Activated T-helper 1 cell treated with anti-CD3 and anti-CD28 coated beads, Interleukin-2, amount 50 U/mL, for 16 hours (primary cell): ENCODE measurements around the gene PIGU.

Experiments used
- DNase-seq, 2 donors: peaks; one replicate each; pipeline ENCODE4 v3.0.0-alpha.2; 2020; ENCODE audit warnings: low read depth in 1 of 2, low spot score in 1 of 2

PIGU gene

DNA sequence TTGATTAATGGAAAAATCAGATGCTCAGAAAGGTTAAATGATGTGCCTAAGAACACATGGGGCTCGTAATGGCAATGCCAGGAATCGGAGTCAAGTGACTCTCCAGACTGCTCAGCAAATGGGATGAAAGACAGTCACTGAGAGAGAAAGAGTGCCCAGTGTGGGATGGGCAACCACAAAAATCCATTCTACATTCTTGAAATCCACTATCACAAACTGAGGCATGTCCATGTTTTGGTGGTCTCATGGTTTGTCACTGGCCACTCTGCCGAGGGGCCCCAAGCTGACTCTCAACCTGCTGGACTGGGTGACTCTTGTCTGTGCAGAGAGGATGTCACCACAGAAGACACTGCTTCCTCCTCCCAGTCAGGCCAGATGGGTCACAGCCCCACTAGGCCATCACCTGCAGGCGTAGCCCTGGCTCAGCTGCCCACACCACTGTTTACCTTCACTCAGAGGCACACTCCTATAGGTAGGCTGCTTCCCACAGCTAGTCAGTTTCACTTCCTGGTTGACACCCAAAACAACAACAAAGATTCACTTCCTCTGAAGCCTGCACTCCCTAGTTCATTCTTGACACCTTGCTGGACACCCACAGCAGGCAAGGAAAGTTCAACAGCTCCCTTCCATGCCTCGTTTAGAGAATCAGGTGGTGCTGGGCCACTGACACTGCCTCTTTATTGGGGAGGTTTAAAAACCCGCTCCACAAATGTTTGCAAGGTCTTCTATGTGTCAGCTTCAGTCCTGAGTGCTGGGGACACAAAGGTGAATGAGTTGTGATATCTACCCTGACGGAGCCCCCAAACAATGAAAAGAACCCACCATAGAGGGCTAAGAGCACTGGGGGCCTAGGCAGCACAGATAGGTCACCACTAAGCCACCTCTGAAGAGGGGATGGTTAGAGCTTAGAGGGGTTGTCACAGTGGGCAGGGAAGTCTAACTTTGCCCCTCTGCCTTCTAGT, 96.6 kb downstream of the PIGU start:
- DNase-seq = no peak

DNA sequence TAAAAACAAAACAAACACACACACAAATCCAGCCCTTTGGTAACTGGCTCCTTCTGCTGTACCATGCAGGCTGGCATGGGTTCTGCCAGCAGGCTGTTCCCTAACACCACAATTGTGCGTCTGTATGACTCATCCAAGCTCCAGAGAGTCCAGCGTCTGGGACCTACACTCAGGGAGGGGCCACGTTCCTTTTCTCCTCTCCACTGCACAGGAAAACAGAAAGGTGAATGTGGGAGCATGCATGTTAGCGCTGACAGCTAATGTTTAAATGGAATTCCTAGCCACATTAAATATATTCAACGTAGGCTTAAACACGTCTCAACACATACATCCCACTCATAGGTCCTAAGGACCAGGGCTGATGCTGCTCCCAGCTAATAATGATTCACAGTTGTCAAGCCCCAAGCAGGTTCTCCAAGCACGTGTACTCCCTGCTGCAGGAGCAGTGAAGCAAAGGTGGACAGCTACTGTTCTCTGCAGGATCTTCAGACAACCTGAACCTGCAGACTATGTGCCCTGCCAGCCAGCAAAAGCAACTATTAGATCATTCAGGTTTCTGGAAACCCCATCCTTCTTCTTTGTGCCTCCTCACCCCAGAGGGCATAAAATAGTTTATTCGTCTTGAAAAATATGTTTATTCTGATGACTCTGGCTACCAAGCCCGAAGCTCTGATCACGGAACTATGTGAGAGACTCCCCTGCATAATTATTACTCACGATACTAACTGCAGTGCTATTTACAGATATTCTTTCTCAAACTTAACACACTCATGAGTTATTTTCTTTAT, 97.5 kb downstream of the PIGU start:
- DNase-seq = no peak

DNA sequence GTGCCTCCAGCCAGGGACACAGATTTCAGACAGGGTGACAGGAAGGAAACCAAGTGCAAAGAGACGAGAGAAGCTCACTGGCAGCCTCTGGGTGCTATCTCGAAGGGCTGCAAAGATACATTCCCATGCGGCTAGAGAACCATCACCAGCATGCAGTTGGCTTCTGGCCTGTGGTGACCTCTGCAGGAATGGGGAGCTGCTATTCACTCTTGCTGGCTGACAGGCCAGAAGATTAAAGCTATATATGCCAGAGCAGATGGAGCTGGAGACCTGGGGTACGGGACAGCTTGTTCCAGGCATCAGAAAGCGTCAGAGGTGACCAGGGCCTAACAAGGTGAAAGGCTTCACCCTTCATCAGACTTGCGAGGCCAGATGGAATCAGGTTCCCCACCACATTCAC, 98.4 kb downstream of the PIGU start:
- no peak for DNase-seq

DNA sequence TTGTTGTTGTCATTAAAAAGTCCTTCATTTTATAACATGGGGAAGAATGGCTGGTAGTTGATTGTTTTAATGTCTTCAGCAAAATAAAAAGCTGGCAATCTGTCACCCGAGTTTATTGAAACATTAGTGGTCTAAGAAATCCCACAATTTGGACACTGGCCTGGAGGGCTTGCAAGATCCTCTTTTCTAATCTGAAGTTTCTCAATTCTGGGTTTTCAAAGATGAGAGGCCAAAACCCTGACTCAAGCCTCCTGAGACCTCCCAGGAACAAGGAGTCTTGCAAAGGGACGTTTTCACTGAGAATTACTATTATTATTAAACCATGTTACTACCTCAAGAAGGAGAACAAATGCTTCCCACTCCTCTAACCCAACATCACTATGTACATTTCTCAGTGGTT, 98.9 kb downstream of the PIGU start:
- DNase-seq = no peak

DNA sequence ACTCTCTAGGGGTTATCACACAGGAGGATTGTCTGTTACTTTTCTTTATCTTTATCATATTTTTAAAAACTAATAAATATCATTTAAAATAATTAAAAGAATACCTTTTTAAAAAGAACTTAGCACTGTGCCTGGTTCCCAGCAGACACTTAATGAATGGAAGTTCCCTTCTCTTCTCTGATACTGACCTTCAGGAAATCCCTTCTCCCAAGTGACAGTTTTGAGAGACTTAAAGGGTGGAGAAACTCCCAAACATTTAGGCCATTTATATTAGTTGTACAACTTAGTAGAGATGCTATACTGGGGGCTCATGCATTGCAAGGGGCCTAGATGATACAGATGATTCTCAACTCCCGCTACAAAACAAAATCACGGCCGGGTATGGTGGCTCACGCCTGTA, 99.8 kb downstream of the PIGU start:
- DNase-seq = no peak

DNA sequence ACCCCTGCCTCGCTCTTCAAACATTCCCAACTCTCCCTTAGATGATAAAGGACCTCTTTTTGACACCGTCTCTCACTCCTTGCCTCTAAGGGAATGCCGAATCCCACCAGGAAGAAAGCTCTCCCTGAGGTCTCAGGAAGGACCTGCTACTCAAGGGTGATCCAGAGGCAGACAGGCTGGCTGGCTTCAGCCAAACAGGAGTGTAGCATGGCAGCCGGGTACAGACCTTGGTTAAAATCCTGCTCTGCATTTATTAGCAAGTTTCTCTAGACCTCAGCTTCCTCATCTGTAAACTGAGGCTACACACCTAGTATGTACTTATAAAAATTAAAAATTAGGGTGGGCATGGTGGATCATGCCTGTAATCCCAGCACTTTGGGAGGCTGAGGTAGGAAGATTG, 101.1 kb downstream of the PIGU start:
- no peak for DNase-seq

DNA sequence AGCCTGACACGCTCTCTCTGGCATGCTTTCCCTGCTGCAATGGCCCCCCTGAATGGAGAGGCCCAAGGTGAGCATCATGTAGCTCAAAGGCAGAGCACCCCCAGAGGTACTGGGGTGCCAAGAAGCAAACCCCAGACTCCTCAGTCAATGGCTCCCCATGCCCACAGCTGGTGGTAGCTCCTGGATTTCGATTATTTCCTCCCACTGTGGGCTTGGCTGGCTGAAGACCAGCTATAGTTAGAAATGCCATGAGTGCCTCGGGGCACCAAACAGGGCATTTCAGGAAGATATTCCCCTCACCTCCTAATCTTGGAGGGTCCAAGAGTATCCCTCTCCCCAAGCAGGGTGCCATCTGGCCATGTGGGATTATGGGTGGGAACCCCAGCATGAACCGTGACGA, 101.6 kb downstream of the PIGU start:
- DNase-seq = no peak

DNA sequence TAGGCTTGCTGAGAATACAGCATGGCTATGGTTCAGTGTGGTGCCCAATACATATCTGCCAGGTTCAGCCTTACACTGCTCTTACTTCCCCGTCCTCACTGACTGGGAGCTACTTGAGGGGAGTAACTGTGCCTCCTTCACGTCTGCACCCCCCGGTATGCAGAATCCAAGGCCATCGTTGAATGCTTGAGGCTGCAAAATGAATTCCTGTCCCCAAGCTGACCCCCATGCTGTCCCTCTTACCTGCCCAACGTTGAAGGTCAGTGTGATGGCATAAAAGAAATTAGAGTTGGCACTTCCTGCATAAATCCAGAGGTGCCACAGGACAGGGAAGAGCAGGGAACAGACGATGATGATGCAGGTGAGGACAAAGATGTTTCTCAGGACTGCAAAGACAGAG, 102.0 kb downstream of the PIGU start:
- DNase-seq = no peak

DNA sequence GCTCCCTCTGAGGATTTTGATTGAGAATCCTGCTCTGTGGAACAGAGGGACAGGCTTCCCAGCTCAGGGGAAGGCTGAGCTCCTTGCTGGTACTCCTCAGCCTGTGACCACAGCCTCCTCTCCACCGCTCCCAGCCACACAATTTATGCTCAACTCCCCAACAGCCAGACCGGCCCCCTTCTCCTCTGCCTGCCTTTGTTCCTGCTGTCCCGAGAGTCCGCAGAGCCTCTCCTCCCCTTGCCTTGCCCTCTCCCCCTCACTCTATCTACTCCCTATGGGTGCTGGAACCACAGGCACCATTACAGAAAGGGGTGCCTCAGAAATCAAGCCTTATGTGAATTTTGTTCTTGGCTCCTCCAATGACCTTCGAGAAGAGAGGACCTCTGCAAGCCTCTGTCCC, 102.5 kb downstream of the PIGU start:
- no peak for DNase-seq

DNA sequence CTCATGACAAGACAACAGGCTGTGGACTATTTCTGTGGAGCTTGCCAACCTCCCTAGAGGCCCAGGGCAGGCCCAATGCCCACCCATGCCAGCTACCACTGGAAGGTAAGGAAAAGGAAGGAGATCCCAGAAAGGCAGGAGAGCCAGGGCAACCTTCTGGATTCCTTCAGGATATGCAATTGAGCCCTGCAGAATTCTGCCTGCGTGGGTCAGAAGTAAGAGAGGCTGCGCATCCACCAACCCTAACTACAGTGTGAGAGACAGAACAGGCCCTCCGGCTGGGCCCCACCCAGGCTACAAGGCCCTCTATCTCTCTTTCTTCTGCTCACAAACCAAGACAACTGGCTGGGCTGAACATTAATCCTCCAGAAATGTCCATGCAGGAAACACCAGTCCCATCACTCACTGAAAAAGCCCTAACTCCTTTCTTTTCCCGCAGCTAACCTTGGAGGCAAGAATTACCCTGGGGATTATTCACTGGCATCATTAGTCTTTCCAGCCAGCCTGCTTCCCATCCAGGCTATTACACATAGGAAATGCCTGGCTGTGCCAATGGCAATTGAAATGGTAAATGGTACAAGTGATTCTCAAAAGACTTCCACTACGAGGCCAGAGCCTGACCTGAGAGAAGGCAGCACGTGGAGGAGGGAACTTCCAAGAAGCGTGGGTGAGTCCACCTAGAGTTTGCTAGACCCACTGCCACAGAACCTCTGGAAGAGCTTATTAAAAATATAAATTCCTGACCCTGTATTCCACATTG, 103.2 kb downstream of the PIGU start:
- DNase-seq = no peak

DNA sequence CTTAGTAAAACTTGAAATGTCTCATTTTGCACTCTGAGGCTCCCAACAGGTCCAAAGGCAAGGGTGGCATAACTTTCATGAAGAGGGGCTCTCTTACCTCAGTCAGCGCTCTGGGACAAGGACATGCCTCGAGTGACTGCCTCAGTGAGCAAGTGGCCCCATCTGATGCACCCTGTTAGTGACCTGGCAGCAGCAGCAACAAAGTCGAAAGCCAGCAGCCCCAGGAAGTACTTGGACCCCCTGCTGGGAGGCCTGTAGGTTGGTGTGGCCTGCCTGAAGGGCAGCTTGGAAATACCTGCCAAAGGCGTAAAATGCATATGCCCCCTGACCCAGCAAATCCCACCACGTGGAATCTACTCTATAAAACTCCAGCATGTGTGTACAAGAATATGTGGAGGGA, 105.1 kb downstream of the PIGU start:
- DNase-seq = no peak

DNA sequence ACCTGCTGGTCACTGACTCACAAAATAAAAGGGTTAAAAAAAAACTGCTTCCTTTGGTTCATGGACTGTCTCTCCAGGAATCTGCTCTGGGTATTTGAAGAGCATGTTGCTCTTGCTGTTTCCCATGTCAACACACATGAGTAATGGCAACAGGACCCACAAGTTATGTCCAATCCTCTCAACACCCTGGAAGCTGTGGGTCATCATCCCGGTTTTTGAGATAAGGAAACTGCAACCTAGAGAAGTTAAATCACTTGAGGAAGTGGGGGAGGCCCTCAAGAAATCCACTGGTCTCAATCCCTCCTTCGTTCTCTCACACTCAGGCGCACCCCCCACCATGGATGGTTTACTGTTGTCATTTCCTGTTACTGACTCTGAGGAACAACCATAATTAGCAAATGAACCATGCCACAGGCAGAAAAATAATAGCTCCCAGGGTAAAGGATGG, 106.0 kb downstream of the PIGU start:
- no peak for DNase-seq

DNA sequence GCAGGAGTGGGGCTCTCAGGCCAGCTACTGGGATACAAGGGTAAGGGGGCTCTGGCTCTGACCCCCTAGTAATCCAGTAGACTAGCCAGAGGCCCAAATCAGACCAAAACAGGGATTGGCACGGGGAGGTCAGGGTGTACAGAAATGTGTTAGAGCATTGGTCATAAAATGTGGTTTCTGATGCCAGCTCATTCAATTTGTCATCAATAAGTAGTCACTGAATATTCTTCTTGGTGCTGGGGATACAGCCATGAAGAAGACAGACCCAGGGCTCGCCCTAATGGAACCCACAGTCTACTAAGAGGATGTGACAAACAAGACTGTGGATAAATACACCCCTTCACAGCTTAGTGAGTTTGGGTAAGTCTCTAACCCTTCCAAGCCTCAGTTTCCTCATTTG, 107.3 kb downstream of the PIGU start:
- no peak for DNase-seq

DNA sequence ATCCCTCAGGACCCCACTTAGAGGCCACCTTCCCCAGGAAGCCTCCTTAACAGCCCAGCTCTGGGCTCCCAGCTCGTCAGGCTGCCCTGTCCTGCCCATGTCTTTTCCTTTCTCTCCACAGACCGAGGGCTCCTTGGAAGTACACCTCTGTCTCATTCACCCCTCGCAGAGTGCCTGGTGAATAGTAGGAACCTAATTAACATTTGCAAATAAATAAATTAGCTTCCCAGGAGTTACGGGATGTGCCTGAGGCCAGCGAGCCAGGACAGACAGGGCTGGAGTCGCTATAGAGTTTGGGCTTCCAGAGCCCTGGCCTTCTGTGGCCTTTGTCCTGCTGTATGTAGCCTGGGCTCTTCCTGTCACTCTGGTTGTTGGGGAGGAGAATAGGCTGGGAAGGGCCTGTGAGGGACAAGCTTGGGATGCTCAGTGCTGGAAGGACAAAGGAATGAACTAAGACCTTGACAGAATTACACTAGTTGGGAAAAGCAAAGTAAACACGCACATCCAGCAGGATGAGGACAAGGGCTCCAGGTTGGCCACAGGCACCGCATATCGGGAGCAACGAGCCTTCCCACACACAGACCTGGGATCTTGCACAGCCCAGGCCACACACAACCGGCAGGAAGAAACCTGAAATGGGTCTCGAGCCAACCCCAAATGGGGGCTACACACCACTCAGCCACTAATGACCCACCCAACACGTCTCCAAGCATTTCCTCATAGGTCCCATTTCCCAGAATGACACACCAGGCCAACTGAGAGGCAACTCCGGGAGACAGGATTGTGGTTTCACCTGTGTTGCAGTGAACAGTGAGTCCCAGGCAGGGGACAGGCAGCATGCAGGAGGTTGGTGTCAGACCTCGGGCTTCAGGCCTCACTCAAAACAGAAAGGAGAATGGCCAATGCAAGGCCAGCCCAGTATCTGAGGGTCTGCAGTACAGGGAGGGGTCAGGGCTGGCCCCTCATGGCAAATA, 108.7 kb downstream of the PIGU start:
- DNase-seq = no peak

DNA sequence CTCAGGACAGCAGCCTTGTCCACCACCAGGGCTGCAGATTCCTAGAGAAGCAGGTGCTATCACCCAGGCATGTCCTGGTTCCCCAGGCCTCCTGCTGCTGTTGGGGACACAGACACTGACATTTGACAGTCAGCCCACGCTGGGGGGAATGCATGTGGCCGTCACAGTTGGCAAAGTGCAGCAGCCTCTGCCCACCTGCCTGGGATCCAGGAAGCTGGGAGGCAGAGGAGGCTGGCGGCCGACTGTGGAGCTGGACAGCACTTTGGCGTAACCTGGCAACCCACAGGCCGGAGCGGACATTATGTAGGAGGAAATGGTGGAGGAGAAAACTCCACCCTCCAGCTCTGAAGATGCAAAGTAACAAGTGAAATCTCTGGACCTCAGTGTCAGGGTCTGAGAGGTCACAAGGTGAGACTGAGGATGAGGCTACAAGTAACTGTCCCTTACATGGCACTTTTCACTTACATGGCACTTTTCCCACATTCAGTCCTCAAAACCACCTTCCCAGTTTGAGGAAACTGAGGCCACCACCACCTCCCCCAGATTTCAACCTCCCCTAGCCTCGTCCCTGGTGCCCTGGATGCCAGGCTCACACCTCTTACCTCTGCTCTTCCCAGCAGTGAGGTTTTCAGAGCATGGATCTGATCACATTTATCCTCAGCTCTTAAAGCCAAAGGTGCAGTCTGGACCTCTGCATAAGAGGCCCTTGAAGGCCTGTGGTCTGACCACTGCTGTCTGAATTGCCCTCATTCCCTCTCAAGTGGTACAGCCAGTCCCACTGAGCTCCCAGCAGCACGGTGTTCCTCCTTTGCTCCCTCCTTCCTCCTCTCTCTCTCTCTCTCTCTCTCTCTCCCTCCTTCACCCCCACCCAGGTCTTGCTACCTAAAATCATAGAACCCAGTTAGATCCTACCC, 109.7 kb downstream of the PIGU start:
- no peak for DNase-seq

DNA sequence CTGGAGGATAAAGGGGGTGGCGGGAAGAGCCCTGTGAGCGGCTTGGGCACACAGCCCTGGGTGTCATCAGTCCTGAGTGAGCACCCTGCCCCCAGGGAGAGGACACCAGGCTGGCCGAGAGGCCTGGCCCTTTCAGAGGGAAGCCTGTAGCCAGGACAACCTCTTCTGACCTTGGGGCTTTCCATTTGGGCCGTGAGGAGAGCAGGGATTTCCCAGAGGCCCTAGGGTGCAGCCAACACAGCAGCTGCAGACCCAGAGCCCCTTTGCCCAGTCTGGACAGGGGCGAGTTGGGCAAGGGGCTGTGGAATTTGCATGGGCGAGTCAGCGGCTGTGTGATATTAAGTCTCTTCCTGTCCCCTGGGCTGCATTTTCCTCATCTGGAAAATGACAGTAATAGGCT, 112.1 kb downstream of the PIGU start:
- DNase-seq = no peak

DNA sequence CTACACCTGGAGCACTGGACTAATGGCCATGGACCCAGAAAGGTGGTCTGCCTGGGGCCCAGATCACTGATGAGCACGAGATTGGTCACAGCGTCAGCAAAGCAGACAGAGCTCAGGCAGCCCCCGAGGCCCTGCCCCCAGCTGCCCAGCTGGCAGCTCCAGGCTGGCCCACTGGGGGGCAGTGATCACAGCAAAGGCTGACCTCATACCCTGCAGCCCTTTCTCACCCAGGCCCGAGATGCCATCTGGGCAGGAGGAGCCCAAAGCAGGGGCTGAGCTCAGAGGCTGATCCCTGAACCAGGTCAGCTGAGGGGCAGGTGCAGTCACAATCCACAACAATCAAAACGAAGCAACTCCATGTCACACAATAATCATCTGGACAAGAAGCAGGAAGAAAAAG, 114.3 kb downstream of the PIGU start:
- DNase-seq = no peak

DNA sequence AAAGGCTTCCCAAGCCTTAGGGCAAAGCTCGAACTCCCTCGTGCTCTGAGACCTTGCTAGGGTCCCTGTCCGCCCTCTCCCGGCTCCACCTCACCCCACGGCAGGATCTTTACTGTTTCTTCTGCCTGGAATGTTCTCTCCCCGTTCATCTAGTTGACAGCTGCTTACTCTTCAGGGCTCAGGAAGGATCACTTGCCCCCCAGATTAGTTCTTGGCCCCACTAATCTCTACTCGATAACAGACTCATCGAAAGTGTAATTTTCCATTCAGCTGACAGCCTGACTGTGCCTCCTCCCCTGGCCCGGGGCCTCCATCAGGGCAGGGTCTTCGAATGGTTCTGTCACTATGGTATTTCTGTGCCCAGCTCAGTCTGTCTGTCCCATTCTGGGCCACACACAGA, 115.2 kb downstream of the PIGU start:
- DNase-seq = no peak

DNA sequence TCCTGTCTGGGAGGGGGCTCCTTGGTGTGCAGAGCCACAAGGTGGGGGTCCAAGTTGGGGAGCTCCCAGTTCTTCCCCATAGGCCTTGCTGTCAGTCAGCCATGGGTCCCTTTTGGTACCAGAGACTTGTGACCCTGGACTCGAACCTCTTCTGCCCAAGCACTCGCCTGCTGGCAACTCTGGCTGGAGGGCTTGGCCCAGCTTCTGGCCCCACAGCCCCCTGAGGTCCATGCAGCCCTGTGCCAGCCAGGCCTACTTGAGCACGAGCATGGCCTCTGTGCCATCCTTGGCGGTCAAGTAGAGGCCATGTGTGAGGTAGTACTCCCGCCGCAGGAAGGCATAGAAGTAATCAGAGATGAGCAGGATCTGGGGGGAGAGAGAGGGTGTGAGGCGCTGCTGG, 116.3 kb downstream of the PIGU start:
- no peak for DNase-seq
